ENCODE results near the gene ERGIC1.
"Not testable (repeated sequence)": the region's sequence is repeated elsewhere in the genome, so short reads cannot be mapped to it uniquely, and the experiment has no call there.

ERGIC1 gene

DNA sequence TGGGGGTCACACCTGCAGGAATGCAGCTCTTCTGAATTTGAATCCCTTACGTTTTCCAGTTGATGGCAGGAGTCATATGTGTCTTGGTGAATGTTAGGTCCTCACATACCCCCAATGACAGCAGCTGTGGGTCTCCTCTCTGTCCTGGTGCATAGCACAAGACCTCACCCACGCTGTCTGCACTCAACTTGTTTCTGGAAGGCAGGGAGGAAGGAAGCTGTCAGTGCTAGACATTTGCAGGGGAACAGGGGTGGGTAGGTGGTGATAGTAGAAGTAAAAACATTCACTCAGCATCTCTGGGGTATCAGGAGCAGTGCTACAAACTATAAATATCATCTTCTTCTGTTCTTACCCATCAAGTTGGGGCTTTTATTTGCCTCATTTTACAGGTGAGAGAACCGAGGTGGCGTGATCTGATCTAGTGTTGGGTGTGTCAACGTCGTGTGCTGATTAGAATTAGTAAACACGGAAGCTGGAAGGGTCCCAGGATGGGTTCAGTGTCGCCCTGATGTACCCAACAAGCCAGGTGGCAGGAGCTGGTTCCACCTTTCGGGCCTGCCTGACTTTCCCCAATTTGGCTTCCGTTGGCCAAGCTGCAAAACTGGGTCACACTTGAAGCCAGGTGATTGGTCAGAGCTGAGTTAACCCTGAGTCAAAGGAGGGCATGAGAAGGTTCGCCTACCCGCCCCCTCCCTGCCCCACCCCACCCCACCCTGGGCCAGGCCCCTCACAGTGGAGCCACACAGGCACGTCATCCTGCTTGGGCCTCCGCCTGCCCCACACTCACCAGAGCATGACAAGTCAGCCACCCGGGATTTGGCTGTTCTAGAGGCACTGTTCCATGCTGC is 15.8 kb downstream of the ERGIC1 start:
- FAIRE-seq: no peak

DNA sequence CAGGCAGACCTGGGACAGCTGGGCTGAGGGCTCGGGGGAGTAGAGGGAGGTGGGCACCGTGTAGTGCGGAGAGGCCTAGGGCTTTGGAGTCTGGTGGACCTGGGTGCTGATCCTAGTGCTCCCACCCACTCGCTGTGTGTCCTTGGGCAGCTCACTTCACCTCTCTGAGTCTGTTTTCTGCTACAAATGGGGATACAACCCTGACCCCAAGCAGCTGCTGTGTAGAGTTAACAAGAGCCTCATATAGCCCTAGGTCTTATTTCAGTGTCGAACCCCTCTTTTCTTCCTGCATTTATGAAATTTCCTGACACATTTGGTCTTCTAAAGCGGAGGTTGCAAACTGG is 16.4 kb downstream of the ERGIC1 start:
- FAIRE-seq: no peak

DNA sequence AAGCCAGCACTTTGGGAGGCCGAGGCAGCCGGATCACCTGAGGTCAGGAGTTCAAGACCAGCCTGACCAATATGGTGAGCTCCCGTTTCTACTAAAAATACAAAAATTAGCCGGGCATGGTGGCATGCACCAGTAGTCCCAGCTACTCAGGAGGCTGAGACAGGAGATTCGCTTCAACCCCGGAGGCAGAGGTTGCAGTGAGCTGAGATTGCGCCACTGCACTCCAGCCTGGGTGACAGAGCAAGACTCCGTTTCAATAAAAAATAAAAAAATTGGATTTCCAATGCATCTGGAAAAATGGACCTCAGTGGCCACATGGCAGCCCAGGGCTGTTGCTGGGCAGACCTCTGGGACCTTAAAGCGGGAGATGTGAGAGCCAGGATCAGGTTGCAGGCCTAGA is 17.2 kb downstream of the ERGIC1 start:
- FAIRE-seq: not testable (repeated sequence)

DNA sequence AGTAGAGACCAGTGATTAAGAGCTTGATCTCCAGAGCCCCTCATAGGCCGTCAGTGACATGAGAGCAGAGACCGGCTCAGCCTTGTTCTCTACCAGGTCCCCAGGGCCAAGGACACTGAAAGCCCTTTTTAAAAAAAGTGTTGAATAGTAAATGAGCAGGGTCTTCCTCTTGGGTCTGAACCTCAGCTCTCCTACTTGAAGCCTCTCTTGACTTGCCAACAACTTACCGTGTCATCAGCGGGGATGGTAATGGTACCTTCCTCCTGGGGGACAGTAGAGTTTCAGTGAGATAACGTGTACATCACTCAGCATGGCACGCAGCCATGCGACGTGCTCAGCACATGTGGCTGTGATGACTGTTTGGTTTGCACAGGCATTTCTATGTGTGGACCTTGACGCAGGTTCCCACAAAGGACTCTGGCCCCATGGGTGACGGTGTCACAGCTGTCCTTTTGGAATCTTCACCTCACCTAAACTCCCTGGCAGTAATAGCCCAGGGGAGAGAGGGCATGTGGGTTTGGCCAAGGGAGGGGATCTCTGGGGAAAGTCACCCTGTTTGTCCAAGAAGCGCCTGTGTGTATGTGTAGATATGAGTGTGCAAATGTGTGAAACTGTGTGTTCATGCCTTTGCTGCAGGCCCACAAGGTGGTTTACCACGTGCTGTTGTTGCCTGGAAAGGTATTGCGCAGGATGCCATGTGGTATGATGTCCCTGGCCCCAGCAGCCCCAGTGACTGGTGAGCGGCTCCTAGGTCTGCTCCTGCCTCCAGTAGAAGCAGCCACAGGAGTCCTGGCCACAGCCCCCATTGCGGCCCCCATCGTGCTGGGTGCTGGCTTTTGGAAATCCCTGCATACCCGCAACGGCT is 18.7 kb downstream of the ERGIC1 start:
- no peak for FAIRE-seq

DNA sequence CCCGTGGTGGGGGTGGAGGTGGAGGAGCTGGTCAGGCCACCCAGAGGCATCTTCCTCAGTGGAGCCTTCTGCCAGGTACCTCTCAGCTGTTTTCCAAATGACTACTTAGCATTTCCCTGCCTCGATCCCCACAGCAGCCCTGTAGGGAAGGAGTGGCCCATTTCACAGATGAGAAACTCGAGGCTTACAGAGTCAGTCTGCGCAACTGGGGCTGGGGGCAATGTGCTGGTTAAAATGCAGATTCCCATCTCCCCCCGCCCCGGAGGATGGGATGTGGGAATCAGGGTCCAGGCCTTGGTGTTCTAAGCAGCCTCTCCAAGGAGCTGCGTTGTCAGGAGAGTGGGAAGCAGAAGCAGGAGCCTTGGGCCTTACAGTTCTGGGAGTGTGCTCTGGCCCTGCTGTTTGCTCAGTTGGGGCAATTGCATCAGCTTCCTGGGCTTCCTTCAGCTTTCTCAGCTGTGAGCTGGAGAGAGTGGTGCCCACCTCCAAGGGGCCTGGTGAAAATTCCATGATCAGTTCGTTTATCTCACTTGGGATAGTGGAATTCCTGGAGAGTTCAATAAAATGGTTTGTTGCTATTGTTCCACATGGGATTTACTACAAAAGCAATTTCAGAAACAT is 19.4 kb downstream of the ERGIC1 start:
- no peak for FAIRE-seq

DNA sequence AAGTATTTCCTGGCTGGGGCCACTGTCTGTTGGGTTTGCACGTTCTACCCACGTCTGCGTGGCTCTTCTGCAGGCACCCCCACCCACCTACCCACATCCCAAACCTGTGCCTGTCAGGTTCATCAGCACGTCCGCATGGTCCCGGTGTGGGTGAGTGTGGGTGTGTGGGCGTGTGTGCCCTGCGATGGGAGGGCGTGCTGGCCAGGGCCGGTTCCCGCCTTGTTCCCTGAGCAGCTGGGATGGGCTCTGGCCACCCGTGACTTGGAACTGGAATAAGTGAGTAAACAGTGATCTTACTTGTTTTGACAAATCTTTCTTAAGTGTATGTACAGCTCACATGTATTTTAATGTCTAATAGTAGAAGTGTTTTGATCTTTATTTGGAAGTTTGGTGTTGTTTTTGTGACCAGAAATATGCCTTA is 20.4 kb downstream of the ERGIC1 start:
- no peak for FAIRE-seq

DNA sequence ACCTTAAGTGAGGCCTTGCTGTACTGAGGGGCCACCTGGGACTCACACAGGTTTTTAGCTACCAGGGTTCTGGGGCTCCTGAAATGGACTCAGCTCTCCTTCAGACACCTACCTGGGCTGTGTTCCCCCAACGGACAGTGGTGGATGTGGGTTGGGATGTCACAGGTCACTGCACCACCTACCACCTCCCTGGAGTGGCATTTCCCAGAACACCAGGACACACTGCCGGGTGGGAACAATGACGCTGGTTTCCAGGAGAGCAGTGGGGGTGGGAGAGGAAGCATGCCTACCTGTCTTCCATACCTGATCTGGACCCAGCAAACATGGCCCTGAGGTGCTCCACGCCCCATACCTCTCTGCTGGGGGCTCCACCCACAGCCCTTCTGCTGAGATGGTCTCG is 20.9 kb downstream of the ERGIC1 start:
- no peak for FAIRE-seq

DNA sequence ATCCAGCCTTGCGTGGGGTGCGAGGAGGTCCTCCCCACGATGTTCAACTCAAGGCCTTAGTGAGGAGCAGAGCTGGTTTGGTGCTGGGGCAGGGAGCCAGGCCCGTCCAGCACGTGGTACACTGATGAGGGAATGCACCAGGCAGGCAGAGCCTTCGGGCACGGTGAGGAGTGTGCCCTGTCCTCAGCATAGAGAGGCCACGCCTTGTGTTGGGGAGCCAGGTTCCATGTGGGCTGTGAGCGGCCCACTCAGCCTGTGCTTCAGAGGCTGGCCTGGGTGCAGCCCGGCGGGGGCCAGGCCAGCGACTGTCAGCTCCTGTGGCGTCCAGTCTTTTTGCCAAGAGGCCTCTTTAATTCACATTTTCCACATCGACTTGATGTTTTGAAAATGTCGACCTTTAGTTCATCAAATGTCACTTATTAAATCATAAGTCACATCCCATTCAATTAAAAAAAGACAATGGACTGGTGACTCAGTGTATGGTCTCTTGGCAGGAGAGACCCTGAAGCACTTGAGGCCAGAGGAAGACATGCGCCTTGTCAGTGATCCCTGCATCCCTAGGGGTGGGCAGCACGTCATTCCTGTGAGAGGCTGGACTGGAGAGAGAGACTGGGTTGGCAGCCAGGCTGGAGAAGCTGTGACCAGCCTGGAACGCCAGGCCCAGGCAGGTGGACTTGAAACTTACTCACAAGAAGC is 21.7 kb downstream of the ERGIC1 start:
- FAIRE-seq: no peak

DNA sequence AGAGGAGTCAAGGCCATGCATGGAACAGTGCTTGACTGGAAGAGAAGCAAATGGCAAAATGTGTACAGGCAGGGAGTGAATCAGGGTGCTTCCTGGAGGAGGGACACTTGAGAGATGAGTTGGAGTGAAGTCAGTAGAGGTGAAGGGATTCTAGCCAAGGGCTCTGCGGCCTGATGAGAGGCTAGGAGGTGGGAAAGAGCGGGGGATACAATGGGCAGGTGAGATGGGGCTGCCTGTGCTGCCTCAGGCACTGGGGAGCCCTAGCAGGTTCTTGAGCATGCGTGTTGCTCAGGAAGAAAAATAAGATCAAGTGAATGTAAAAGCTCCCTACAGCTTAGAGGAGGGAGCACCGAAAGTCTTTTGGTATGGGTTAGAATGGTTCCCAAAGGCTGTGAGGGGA is 22.3 kb downstream of the ERGIC1 start:
- no peak for FAIRE-seq

DNA sequence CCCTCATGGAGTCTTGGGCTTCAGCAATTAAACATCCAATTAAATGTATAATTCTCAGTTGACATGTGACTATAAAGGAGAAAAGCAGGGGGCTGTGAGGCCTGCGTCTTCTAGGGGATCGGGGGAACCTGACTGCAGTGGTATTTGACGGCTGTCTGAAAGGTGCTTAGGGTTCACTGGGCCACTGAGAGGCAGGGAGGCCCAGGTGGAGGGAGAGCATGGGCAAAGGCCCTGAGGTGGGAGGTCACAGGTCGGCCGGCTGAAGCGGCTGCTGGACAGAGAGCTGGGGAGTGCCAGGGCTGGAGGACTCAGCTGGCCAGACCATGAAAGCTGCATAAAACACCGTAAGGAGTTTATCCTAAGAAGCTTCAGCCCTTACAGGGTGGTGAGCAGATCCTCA is 23.9 kb downstream of the ERGIC1 start:
- no peak for FAIRE-seq

DNA sequence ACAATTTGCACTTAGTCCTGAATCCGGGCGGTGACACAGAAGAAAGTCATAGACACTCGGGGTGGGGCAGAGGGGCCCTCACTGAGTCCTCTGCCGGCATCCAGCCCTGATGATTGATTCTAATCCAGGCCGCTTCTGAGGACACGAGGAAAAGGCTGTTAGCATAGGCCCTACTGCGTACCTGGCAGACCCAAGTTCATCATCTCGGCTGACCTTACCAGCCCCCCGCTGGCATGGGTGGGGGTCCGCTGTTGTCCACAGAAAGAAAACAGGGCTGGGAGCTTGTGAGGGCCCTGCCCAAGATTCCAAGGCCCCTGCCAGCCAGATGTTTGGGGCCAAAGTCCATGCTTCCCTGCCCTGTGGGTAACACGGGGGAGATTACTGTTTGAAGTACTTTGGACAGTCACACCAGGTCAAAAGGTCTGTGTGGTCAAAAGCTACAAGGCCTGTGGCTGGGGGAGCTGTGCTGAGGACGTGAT is 24.5 kb downstream of the ERGIC1 start:
- no peak for FAIRE-seq

DNA sequence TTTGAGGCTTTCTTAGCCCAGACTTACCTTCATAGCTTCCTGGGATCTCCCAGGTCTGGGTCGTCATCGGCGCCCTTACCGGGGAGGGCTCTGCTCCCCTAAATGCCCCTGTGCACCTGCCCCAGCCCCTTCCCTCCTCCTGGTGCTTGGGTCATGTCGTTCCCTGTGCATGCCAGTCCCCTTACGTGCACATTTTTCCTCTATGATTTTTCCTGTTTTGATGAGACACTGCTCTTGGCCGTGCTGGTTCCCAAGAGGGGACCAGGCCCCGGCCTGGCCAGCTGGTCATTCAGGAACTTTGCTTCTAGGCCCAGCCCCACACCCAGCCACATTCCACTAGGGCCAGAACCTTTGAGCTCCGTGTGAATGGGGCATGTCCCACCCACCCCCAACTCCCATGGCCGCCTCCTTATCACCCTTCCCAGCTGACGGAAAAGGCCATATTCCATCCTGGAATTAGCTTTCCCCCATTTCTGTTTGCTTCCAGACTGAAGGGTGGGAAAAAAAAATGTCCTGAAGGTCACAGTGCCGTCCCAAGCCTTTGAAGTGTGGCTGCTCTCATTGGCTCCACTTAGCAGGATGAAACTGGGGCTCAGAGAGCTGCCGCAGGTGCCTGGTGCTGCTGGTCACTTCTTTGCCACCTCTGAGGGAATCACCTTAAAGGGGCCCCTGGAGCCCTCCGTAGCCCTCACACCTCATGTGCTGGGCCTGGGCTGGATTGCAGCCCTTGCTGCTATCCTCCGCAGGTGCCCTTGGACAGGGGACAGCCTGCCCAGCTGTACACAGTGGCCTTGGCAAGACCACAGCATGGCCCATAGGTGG is 25.1 kb downstream of the ERGIC1 start:
- no peak for FAIRE-seq

DNA sequence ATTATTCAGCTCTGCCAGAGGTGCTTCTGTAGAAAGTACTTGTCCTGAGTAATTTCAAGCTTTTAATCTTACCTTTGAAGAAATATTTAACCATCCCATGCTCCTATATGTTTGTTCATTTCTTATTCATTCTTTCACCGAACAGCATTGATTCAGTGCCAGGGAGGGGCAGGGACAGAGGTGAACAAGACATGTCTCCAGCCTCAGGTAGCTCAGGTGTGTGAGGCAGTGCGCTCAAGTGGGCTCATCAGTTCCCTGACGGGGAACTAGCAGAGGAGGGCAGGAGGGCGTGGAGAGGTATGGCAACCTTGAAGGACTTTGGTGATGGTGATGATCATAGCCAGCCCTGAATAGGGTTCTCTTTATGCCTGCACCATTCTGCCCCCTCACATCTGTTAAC is 25.9 kb downstream of the ERGIC1 start:
- FAIRE-seq: no peak

DNA sequence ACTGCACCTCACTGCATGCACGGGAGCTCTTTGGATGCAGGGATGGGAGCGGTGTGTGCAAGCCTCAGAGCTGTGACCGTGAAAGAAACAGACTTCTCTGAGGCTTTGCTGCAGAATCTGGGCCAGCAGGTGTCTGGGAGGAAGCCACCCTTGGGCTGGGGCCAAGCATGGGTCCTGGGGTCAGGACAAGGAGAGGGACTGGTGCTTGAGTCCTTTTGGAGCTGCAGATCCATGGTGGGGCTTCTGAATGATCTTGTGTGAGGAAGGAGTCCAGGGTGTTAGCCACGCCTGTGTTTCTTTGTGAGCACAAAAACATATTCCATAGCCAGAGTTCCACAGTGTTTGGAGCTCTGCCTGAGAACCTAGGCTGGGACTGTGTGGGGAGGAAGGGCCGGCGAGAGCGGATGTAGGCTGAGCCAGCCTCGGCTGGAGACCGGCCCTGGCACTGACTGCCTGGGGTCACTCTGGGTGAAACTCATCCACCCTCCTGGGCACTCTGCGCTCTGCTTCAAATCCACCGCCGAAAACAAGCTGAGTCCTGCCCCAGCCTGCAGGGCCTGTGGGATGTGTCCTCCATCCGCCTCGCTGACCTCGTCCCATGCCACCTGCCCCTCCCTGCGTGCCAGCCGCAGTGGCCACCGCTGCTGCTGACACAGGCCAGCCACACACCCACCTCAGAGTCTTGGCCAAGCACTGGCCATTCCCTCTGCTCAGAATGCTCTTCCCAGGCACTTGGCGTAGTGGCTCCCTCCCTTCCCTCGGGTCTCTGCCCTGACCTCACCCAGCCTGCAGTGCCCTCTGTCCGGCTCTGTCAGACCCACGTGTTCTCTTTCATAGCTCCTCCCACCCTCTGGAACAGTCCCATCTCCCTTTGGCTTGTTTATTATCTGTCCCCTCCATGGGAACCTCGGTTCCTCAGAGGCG is 26.7 kb downstream of the ERGIC1 start:
- FAIRE-seq: no peak

DNA sequence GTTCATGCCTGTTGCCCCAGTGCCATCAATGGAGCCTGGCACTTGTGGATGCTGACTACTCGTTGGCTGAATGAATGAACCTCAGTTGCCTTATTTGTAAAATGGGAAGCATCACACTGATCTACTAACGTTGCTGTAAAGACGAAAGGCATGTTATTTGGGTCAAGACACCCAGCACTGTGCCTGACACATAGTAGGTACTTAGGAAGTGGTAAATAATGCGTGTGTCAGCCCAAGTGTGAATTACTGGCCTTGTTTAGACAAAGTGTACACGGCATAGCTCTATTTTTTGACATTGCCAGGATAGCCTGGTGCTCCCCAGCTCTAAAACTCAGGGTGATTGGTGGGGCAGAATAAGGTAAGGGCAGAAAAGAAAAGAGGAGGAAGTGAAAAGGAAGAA is 27.4 kb downstream of the ERGIC1 start:
- no peak for FAIRE-seq

DNA sequence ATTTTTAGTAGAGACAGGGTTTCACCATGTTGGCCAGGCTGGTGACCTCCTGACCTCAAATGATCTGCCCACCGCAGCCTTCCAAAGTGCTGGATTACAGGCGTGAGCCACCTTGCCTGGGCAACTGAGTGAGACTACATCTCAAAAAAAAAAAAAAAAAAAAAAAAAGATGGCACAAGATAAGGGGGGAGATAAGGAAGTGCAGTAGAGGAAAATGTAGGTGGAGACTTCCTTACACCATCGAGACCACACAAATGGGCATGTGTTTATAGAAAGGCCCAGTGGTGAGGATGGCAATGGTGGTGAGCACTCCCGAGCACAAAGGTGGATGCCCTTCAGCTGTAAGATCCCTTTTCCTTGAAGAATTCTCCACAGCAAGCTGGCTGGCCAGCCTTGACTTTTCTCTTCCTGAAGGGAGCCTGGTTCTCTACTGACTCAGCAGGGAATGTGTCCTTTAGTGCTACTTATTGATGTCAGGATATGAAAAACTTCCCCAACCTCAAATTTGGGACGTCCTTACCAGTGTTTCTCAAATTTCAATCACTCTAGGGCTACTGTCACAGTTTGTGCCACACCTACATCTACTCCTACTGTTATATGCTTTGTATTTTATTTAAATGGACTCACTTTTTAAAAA is 28.2 kb downstream of the ERGIC1 start:
- no peak for FAIRE-seq

DNA sequence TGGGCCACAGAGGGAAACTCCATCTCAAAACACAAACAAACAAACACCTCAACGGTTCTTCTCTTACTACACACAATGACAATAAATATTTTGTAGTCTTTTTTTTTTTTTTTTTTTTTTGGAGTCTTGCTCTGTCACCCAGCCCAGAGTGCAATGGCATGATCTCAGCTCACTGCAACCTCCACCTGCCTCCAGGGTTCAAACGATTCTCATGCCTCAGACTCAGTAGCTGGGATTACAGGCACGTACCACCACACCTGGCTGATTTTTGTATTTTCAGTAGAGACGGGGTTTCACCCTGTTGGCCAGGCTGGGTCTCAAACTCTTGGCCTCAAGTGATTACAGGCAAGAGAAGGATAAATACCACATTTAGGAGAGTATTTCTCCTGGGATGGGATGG is 30.1 kb downstream of the ERGIC1 start:
- not testable (repeated sequence) for FAIRE-seq

DNA sequence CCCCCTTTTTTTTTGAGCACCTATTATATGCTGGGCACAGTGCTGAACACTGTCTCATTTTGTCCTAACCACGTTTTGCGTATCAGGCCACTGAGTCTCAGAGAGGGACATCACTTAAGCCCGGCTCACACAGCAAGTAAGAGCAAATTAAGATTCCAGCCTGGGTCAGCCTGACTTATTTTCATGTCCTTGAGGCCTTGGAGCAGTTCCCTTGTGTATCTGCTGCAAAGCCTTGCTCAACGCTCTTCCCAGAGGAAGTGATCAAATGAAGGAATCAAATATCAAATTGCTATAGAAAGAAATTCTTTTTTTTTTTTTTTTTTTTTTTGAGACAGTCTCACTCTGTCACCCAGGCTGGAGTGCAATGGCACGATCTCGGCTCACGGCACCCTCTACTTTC is 30.7 kb downstream of the ERGIC1 start:
- FAIRE-seq: no peak

DNA sequence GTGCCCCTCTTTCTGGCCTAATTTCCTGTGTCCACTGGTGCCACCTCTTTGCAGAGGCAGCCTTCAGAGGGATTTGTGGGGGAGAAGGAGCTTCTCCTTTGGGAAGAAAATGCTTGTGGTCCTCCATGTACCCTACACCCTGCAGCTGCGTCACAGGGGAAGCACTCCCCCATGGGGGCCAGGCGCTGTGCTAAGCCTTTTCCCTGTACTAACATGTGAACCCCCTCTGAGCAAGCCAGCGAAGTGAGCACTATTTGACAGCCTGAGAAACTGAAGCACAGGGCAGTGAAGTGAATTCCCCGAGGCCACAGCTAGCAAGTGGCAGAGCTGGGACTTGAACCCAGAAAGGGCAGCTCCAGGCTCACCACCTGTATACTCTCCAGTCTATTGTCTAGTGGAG is 32.3 kb downstream of the ERGIC1 start:
- FAIRE-seq: no peak

All from islet of Langerhans (tissue), 1 donor.